ENCODE data around the gene DDX3X.

DNA sequence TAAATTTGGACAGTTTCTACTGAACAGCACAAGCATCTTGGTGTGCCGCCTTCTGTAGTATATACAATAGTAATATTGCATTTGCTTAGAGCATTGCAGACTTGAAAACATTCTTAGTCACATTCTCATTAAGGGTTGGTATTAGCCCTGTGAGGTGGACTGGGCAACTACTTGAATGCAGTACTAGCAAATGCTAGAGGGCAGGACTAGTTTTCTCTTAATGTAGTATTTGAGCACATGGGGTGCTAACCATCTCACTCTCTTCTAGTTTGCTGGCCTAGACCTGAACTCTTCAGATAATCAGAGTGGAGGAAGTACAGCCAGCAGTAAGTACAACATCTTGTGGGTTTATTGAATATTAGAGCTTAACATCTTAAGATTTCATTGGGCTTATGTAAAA, 3.2 kb downstream of the DDX3X start:
- TF ChIP-seq, protein P1, sequence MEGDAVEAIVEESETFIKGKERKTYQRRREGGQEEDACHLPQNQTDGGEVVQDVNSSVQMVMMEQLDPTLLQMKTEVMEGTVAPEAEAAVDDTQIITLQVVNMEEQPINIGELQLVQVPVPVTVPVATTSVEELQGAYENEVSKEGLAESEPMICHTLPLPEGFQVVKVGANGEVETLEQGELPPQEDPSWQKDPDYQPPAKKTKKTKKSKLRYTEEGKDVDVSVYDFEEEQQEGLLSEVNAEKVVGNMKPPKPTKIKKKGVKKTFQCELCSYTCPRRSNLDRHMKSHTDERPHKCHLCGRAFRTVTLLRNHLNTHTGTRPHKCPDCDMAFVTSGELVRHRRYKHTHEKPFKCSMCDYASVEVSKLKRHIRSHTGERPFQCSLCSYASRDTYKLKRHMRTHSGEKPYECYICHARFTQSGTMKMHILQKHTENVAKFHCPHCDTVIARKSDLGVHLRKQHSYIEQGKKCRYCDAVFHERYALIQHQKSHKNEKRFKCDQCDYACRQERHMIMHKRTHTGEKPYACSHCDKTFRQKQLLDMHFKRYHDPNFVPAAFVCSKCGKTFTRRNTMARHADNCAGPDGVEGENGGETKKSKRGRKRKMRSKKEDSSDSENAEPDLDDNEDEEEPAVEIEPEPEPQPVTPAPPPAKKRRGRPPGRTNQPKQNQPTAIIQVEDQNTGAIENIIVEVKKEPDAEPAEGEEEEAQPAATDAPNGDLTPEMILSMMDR (IDR thresholded peaks at IDR 0.05; ENCODE audit: poor library complexity, severe bottlenecking): no peak
- no peak for TF ChIP-seq POLR2AphosphoS5 (IDR thresholded peaks at IDR 0.05)
- no peak for TF ChIP-seq MXI1 (conservative IDR thresholded peaks at IDR 0.05; ENCODE audit: poor library complexity, severe bottlenecking)
- no peak for TF ChIP-seq RAD21 (conservative IDR thresholded peaks at IDR 0.05)
- no peak for TF ChIP-seq EZH2 (IDR thresholded peaks at IDR 0.05; ENCODE audit: borderline replicate concordance, insufficient read depth, low read length, poor library complexity, severe bottlenecking)
